DMS153 treated with DMSO at 0.1 percent for 48 hours (cell line): ENCODE data around the gene TTYH1.
"Not testable (repeated sequence)": the region's sequence is repeated elsewhere in the genome, so short reads cannot be mapped to it uniquely, and the experiment has no call there.

Source experiments
- DNase-seq: peaks from one replicate; lab custom pipeline; 2025; ENCODE audit not compliant: unreplicated experiment; lab: John Stamatoyannopoulos, UW

Gene TTYH1

DNA sequence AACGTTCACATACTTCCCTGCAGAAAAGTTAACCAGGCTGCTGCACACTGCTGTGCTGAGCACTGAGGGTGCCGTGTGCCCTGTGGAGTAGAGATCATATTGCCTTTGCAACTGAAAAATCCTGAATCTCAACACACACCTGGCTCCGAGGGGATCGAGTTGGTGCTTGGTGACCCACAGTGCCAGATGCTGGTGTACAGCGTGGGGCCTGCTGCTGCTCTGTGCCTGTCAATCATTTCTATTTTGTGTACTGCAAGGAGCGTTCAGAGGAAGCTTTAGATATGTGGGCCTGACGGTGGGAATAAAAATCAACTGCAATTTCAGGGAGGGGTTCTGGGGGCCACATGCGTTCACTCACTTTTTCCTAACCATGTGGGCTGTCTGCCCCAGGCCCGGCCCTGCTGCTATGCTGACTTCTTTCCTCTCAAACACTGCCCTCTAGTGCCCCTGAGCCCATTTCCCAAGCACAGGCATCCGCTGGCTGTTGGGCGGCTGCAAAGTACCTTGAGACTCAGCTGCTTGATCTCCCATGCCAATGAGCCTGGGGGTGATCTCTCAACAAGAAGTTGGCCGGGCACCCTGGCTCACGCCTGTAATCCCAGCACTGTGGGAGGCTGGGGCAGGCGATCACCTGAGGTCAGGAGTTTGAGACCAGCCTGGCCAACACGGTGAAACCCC is 24.0 kb downstream of the TTYH1 start:
- no peak for DNase-seq

DNA sequence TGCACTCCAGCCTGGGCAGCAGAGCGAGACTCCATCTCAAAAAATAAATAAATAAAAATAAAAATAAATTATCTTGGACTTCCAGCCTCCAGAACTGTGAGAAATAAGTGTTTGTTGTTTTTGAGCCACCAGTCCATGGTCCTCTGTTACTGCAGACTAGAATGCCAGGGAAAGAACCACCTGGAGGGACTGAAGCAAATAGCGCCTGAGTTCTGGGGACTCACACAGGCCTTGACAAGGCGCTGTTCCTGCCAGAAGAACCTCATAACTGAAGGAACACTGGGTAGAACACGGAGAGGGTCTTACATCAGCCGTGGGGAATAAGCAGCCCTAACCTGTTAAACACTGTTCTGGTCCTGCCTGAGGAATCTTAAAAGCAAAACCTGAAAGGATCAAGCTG is 25.4 kb downstream of the TTYH1 start:
- DNase-seq, result no peak

DNA sequence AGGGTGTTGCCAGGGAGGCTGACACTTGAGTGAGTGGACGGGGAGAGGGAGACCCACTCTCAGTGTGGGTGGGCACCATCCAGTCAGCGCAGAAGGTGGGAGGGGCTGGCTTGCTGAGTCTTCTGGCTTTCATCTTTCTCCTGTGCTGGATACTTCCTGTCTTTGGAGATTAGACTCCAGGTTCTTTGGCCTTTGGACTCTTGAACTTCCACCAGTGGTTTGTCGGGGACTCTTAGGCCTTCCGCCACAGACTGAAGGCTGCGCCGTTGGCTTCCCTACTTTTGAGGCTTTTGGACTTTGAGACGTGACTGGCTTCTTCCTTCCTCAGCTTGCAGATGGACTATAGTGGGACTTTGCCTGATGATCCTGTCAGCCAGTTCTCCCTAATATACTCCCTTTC is 29.5 kb downstream of the TTYH1 start:
- DNase-seq, result no peak

DNA sequence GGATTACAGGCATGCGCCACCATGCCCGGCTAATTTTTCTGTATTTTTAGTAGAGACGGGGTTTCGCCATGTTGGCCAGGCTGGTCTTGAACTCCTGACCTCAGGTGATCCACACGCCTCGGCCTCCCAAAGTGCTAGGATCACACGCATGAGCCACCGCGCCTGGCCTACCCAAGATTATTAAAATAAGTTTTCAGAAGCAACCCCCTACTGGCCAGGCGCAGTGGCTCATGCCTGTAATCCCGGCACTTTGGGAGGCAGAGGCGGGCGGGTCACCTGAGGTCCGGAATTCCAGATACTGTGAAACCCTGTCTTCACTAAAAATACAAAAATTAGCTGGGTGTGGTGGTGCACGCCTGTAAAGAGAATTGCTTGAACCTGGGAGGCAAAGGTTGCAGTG is 31.1 kb downstream of the TTYH1 start:
- not testable (repeated sequence) for DNase-seq

DNA sequence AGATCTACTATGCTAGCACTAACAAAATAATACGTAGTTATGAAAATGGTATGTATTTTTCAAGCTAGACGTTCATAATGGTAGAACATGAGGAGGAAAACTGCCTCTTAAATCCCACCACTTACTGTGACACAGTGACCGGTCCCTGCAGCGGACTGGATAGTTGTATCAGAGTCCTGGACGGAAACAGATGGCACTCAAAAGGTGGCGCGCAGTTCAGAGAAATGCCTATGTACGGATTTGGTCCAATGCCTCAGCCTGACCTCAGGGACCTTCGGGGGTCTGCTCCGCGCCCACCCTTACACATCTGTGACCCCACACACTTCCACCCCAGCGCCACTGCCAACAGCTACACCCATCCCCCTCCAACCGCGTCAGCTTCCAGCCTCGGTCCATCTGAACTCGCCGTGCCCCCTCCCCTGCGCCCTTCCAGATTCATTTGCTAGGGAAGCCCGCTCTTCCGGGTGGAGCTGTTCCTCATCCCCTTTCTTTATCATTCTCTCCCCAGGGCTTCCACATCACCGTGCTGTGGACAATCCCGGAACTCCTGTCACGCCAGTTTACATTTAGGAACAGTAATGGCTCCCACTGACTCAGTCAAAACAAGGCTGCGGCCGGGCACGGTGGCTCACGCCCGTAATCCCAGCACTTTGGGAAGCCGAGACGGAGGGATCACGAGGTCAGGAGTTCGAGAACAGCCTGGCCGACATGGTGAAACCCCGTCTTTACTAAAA is 32.9 kb downstream of the TTYH1 start:
- peak; percentile 14 for DNase-seq

DNA sequence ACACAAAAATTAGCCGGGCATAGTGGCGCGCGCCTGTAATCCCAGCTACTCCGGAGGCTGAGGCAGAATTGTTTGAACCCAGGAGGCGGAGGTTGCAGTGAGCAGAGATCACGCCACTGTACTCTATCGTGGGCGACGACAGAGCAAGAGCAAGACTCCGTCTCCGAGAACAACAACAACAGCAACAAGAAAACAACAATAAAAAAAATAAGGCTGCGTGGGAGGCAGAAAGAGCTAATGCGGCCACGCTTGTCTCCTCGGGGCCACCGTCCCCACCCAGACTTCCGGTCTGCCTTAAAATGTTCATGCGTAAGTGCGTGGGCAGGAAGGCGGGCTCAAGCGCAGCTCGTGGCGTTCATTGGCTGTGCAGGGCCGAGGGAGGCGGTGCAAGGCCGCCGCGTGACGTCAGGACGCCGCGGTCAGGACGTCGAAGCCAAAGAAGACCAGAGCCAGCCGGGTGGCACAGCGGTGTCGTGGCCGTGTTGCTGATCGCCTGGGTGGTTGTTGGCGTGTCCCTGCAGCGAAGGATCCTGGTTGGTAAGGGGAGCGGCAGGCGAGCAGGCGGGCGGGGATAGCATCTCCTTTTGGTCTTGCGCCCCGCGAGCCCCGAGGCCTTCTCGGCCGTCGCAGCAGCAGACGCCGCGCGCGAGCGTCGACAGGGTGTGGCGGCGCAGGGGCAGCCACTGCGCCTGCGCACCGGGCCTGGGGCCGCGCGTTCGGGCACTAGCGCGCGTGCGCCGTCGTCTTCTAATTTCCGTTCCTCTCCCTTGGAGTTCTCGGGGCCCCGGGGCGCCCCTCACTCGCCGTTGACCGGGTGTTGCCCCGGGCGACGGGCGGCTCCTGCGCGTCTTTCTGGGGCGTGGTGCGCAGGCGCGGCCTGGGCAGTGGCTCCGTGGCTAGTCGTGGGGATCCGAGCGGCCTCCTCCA is 33.8 kb downstream of the TTYH1 start, which contains the start of gene LENG8:
Gene LENG8, plus strand, starts transcription at position 426 of the 927 bp plus-strand sequence. CDS start 2,146 bp downstream, outside the sequence.
- peak; percentile 91 for DNase-seq

DNA sequence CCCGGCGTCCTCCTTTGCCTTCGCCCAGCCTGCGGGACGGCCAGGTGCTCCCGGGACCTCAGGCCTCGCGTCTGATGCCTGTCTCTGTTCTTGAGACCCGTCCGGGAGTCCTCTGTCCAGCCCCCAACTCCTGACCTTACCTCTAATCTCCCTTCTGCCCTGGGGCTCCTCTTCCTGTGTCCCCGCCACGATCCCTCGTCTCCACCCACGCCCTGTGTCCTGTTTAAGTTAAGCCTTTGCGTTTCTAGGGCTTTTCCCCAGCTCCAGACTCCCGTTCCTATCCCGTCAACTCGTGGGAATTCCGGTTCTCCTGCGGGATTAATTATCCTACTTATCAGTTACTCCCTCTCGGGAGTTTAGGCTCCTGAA is 34.4 kb downstream of the TTYH1 start:
- no peak for DNase-seq

DNA sequence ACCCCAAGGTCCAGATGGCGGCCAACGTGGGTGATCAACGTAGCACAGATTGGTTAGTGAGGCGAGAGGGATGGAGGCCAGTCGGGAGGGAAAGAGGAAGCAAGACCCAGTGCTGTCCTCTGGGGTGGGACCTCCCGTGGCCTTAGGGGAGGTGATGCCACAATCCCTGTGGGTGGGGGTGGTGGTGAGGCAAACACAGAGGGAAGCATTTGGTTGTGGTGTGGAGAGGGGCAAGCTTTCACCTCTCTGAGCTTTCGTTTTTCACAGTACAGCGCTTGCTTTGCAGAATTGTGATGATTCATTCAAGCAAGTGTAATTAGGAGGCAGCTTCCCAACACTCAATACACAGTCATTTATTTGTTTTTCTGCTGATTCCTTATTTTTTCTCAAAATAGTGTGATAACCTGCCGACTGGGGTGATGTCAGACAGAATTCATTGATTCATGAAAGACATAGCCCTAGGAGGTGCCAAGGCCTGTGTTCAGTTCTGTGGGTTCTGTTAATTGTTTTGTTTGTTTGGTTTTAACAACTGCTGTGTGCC is 36.1 kb downstream of the TTYH1 start:
- DNase-seq, result no peak

DNA sequence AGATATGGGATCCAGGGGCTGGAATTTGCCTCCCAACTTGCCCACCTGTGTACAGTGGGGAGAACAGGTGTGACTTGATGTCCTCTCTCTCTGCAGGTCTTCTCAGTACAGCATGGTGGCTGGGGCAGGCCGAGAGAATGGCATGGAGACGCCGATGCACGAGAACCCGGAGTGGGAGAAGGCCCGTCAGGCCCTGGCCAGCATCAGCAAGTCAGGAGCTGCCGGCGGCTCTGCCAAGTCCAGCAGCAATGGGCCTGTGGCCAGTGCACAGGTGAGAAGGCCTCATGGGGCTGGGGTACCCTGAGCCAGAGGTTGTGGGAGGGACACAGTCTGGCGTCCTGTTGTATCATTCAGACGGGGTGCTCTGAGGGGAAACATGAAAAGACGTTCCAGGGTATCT is 36.7 kb downstream of the TTYH1 start:
- DNase-seq, result no peak

DNA sequence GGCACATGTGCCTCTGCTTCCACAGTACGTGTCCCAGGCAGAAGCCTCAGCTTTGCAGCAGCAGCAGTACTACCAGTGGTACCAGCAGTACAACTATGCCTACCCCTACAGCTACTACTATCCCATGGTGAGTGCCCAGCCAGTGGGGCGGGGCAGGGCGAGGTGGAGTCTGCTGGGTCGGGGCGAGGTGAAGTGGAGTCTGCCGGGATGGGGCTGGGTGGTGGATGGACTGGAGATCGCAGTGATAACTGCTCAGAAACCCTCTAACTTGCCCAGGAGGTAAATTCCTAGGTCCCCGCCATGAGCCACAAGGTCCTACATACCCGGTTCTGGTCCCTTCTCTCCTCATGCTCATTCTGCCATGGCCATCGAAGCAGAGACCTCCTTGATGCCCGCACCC is 37.4 kb downstream of the TTYH1 start:
- DNase-seq, result no peak

DNA sequence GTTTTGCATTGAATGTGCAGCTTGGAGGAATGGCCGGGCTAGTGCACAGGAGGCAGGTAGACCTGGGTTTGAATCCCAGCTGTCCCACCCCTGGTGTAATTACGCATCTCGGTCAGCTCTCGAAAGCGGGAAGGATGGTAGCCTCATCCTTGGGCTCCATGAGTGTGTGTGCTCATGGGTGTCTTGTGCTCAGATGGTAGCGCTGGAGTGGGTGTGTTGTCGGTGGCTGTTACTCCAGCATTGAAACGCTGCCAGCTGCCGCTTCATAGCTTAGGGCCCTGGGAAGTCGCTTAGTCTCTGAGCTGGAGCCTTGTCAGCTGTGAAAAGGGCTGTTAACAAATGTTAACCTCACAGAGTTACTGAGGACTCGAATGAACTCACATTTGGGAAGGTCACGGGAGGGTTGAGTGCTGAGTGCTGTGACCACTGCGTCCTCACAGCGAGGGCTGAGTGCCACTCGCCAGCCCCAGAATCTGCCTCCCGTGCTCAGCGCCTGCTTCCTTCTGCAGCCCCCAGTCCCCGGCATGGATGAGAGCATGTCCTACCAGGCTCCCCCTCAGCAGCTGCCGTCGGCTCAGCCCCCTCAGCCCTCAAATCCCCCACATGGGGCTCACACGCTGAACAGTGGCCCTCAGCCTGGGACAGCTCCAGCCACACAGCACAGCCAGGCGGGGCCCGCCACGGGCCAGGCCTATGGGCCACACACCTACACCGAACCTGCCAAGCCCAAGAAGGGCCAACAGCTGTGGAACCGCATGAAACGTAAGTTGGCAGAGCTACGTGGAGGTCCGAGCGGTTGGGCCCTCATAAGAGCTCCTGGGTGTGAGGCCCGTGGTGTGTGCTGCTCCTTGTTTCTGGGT is 38.9 kb downstream of the TTYH1 start:
- DNase-seq, result no peak

DNA sequence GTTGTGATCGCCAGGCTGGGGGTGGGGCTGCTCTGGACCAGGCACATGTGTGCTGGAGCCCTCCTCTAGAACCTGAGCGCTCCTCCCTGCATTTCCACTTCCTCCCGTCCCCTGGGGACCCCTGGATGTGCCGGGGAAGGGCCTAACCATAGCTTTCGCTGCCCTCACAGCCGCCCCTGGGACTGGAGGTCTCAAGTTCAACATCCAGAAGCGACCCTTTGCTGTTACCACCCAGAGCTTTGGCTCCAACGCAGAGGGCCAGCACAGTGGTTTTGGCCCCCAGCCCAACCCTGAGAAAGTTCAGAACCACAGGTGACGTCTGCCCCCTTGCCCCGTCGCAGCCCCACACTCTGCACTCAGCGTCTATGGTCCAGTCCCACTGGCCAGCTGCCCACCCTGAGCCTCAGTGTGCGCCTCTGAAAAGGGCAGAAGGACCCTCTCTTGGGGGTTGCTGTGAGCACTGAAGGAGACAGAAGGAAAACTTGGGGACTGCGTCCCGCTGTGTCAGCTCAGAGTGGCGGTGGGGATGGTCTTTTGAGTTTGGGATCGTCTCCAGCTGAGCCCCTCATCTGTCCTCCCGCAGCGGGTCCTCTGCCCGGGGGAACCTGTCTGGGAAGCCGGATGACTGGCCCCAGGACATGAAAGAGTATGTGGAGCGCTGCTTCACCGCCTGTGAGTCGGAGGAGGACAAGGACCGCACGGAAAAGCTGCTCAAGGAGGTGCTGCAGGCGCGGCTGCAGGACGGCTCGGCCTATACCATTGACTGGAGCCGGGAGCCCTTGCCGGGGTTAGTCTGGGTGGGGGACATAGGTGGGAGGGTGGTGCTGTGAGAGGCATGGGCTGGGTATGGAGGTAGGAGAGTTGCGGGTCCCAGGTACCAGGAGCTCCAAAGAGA is 39.8 kb downstream of the TTYH1 start:
- DNase-seq, result no peak

DNA sequence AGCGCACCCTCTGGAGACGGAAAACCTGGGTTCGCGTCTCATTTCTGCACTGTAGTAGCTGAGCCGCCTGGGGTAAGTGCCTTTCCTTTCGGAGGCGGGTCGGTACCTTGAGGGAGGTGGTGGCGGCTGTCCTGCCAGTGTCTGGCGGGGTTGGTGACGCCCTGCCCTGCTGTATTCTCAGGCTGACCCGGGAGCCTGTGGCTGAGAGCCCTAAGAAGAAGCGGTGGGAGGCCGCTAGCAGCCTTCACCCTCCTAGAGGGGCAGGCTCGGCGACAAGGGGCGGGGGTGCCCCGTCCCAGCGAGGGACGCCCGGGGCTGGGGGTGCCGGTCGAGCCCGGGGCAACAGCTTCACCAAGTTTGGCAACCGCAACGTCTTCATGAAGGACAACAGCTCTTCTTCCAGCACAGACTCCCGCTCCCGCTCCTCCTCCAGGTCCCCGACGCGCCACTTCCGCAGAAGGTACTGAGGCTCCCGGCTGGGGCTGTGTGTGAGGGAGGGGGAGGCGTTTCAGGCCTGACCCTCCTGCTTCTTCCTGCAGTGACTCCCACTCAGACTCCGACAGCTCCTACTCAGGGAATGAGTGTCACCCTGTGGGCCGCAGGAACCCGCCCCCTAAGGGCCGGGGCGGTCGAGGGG is 40.6 kb downstream of the TTYH1 start:
- DNase-seq, result no peak

DNA sequence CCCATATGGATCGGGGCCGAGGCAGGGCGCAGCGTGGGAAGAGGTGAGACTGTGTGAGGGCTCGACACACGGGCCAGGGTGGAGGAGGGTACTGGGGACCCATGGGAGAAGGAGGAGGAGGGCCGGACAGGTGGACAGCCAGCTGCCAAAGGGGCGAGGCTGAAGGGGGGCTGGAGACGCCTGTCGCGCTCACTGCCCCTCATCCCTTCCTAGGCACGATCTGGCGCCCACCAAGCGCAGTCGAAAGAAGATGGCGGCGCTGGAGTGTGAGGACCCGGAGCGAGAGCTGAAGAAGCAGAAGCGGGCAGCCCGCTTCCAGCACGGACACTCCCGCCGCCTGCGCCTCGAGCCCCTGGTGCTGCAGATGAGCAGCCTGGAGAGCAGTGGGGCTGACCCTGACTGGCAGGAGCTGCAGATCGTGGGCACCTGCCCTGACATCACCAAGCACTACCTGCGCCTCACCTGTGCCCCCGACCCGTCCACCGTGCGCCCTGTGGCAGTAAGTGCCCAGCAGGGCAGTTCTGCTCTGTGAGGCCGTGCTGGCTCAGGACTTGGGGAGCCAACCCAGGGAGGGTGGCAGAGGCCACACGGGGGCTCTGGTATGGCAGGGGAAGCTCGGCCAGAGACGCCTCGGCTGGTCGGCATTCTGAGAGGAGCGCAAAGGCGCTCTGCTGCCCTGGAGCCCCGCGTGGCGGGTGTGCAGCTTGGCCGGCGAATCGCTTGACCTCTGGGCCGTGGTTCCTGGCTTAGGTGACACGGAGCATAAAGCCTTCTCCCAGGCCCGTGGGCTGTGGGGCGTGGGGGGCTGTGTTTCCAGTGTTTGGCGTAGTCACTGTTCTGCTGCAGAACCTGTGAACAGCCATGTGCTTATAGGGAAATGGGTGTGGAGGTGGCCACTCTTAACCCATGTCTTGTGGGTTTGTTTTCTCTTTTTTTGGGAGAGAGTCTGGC is 41.4 kb downstream of the TTYH1 start:
- DNase-seq, result no peak

DNA sequence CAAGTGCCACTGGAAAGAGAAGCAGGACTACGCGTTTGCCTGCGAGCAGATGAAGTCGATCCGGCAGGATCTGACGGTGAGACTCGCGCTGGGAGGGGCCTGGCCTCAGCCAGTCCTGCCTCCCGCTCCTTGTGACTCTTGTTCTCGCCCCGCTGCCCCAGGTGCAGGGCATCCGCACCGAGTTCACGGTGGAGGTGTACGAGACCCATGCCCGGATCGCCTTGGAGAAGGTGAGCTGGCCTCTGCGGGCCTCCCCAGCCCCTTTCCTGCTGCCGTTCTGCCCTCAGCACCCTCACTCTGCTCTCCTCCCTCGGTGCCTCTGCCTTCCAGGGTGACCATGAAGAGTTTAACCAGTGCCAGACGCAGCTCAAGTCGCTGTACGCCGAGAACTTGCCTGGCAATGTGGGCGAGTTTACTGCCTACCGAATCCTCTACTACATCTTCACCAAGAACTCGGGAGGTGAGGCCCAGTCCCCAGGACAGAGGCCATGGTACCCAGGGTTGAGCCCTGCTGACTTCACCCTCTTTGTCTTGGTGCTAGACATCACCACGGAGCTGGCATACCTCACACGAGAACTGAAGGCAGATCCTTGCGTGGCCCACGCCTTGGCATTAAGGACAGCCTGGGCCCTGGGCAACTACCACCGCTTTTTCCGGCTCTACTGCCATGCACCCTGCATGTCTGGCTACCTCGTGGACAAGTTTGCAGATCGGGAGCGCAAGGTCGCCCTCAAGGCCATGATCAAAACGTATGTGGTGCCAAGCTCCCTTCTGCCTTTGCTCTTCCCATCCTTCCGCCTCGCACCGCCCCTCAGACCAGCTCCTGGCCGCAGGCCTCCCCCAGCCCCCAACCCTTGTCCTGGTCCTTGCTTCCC is 42.7 kb downstream of the TTYH1 start:
- DNase-seq, result no peak

DNA sequence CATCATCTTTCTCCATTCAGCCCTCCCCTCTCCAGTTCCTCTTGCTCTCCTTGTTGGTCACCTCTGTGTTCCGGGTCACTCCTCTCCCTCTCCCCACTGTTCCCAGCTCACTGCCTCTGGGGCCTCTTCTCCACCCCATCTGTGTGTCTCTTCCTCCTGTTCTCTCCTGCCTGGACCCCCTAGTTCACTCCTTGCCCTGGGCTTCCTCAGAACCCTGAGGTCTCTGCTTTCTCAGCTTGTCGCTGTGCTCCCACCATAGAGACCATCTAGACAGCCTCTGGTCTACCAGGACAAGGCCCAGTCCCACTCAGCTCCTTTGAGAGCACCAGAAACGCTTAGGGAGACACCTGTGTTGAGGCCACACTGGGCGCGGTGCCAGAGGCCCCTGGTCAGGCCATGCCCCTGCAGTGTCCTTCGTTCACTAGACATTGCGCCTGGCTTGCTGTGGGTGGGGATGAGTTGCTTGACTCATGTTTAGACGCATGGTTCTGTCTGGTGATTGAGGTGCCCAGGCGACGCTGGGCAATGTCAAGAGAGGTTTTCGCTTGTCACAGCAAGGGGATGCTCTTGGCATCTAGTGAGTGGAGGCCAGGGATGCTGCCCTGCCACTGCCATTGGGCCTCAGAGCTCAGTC is 43.5 kb downstream of the TTYH1 start:
- DNase-seq, result no peak
